ENCODE measurements around the gene SLC26A3. TPM values are rescaled to one million over a fixed set of nuclear protein-coding genes. Genes with fewer than 3 reads are reported as not detected.

SLC26A3 gene
- total RNA-seq, 4 donors from 2014 or later: 1.5 to 2.3 TPM; not detected in 2

DNA sequence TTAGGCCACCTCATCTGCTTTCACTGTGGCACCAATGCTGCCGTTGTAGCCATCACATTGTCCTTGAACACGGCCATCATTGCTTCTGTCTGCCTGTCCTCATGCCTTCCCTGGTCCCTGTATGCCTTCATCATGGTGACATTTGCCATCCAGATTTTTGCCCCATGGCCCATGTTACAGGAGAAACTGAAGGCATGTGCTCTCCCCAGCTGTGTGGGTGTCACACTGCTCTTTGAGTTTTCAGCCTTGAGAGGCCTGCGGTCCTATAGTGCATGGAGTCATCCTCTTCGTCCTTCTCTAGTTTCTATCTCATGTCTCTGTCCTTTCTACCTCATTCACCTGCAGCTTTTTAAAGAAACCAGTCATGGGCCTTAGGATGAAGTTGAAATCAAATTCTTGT is 6.2 kb upstream of the SLC26A3 start:
- WGBS: 94% methylated on average over 4 of the region's 4 CpGs
- DNase-seq (ENCODE audit: low spot score in 2 of 2): no peak

DNA sequence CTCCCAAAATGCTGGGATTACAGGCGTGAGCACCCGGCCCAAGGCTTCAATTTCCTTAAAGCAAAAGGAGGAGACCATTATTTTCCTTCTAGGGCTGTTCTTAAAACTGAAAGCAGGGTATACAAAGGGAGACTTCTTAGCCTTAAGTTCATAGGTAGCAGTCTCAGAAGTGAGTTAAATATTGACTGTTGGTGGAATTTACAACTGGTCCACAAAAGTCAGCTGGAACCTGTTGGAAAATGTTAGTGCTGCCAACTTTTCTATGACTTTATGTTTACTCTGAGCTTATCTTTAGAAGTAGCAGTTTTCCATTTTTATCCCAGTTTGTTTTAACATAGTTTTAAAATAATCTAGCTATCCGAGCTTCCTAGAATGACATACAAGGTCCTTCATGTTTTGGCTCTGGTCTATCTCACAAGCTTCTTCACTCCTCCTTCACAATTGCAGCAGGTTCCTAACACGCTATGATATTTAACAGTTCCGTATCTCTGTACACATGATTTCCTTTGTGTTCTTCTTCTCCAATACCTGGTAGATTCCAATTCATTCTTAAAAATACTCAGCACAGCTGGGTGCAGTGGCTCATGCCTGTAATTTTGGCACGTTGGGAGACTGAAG is 3.3 kb downstream of the SLC26A3 start:
- no peaks in the 10 kb centered on the region for H3K27me3 ChIP-seq
- 79% methylated on average over 6 of the region's 6 CpGs for WGBS
- no peak overlapping the region for H3K27ac ChIP-seq
- H3K4me1 ChIP-seq: no peaks in the 10 kb centered on the region
- no peaks in the 10 kb centered on the region for H3K36me3 ChIP-seq
- no peak for DNase-seq (ENCODE audit: low spot score in 2 of 2)
- no peak overlapping the region for H3K4me3 ChIP-seq
- TF ChIP-seq POLR2AphosphoS5 (IDR thresholded peaks at IDR 0.05) (no peak), EP300 (IDR thresholded peaks at IDR 0.05) (no peak), POLR2A (IDR thresholded peaks at IDR 0.05) (no peak)
- TF ChIP-seq, protein P1, sequence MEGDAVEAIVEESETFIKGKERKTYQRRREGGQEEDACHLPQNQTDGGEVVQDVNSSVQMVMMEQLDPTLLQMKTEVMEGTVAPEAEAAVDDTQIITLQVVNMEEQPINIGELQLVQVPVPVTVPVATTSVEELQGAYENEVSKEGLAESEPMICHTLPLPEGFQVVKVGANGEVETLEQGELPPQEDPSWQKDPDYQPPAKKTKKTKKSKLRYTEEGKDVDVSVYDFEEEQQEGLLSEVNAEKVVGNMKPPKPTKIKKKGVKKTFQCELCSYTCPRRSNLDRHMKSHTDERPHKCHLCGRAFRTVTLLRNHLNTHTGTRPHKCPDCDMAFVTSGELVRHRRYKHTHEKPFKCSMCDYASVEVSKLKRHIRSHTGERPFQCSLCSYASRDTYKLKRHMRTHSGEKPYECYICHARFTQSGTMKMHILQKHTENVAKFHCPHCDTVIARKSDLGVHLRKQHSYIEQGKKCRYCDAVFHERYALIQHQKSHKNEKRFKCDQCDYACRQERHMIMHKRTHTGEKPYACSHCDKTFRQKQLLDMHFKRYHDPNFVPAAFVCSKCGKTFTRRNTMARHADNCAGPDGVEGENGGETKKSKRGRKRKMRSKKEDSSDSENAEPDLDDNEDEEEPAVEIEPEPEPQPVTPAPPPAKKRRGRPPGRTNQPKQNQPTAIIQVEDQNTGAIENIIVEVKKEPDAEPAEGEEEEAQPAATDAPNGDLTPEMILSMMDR (IDR thresholded peaks at IDR 0.05): no peak
- no peaks in the 10 kb centered on the region for H3K9me3 ChIP-seq

More for the DNA sequence above, 6.2 kb upstream of the SLC26A3 start:
- Histone ChIP-seq H3K4me3 (no peak overlapping the region), H3K4me1 (no peaks in the 10 kb centered on the region), H3K27me3 (no peaks in the 10 kb centered on the region), H3K36me3 (no peaks in the 10 kb centered on the region), H3K9me3 (no peaks in the 10 kb centered on the region), H3K27ac (no peak overlapping the region)
- TF ChIP-seq, protein P1 (IDR thresholded peaks at IDR 0.05): no peak
- TF ChIP-seq POLR2AphosphoS5 (IDR thresholded peaks at IDR 0.05): no peak
- TF ChIP-seq EP300 (IDR thresholded peaks at IDR 0.05): no peak
- TF ChIP-seq POLR2A (IDR thresholded peaks at IDR 0.05): no peak

DNA sequence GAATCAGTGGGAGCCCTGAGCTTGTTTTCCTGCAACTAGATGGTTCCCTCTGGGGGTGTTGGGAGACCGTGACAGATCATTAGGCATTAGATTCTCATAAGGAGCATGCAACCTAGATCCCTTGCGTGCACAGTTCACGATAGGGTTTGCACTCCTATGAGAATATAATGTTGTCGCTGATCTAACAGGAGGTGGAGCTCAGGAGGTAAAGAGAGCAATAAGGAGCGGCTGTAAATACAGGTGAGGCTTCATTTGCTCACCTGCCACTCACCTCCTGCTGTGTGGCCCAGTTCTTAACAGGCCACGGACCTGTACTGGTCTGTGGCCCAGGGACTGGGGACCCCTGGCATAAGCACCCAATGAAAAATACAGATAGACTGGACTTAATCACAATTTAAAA is 10.7 kb downstream of the SLC26A3 start:
- no peaks in the 10 kb centered on the region for H3K36me3 ChIP-seq
- H3K27me3 ChIP-seq: no peaks in the 10 kb centered on the region
- TF ChIP-seq POLR2AphosphoS5 (IDR thresholded peaks at IDR 0.05) (no peak), POLR2A (IDR thresholded peaks at IDR 0.05) (no peak), EP300 (IDR thresholded peaks at IDR 0.05) (no peak)
- TF ChIP-seq, protein P1 (IDR thresholded peaks at IDR 0.05): no peak
- no peaks in the 10 kb centered on the region for H3K9me3 ChIP-seq
- H3K4me1 ChIP-seq: no peaks in the 10 kb centered on the region
- 78% methylated on average over 6 of the region's 6 CpGs for WGBS
- no peak for DNase-seq (ENCODE audit: low spot score in 2 of 2)
- no peak overlapping the region for H3K27ac ChIP-seq
- H3K4me3 ChIP-seq: no peak overlapping the region

DNA sequence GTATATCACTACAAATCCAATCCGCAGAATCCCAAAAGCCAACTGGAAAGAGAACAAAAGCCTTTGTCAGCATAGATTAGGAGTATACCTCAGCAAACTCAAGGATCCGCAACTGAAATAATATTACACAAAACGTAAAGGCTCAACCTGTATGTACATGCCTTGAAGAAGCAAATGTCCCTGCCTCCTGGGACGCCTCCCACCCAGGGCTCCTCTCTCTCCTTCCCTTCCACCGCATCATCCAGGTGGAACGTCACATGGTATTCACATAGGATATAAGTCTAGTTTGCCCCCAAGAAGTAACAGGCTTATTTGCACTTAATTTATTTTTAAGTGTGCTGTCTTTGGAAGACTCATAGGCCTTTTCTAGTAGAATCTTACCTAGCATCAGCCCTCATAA is 13.4 kb downstream of the SLC26A3 start:
- WGBS: 75% methylated on average over 6 of the region's 6 CpGs

DNA sequence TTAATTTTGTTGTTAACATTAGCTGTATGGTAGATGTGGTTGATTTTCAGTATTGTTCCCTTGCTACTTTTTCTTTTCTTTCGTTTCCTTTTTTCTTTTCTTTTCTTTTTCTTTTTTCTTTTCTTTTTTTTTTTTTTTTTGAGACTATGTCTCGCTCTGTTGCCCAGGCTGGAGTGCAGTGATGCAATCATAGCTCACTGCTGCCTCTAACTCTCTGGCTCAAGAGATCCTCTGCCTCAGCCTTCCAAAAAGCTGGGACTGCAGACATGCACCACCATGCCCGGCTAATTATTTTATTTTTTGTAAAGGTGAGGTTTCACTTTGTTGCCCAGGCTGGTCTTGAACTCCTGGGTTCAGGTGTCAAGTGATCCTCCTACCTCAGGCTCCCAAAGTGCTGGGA is 14.4 kb downstream of the SLC26A3 start:
- H3K36me3 ChIP-seq: no peaks in the 10 kb centered on the region
- DNase-seq (ENCODE audit: low spot score in 2 of 2): no peak
- WGBS: 63% methylated on average over 3 of the region's 3 CpGs
- no peak overlapping the region for H3K4me3 ChIP-seq
- H3K27me3 ChIP-seq: no peaks in the 10 kb centered on the region
- no peak overlapping the region for H3K27ac ChIP-seq
- peaks cover 19% of the 10 kb centered on the region for H3K4me1 ChIP-seq
- no peaks in the 10 kb centered on the region for H3K9me3 ChIP-seq
- TF ChIP-seq POLR2AphosphoS5 (IDR thresholded peaks at IDR 0.05): no peak
- no peak for TF ChIP-seq EP300 (IDR thresholded peaks at IDR 0.05)
- TF ChIP-seq POLR2A (IDR thresholded peaks at IDR 0.05): no peak
- TF ChIP-seq, protein P1 (IDR thresholded peaks at IDR 0.05): no peak

More for the DNA sequence above, 13.4 kb downstream of the SLC26A3 start:
- TF ChIP-seq EP300 (IDR thresholded peaks at IDR 0.05): no peak
- no peaks in the 10 kb centered on the region for H3K9me3 ChIP-seq
- DNase-seq (ENCODE audit: low spot score in 2 of 2): no peak
- H3K4me1 ChIP-seq: peaks cover 19% of the 10 kb centered on the region
- H3K27ac ChIP-seq: no peak overlapping the region
- H3K4me3 ChIP-seq: no peak overlapping the region
- H3K36me3 ChIP-seq: no peaks in the 10 kb centered on the region
- no peaks in the 10 kb centered on the region for H3K27me3 ChIP-seq

DNA sequence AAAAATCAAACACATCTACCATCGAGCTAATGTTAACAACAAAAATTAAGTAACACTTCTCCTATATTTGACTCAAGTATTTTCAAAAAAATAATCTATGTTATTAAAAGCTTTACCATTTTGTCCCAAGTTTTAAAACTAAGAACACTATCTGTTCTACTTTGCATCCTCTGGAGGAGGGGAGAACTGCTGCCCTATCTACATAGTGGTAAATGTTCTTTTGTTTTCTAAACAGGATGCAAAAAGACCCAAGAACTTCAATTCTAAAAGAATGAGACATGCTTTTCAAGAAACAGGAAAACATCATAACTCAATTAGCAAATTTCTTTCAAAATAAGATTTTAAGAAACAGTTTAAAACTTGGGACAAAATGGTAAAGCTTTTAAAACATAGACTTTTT is 14.8 kb downstream of the SLC26A3 start:
- 91% methylated on average over 1 of the region's 1 CpG for WGBS
- H3K9me3 ChIP-seq: no peaks in the 10 kb centered on the region
- no peak overlapping the region for H3K27ac ChIP-seq
- H3K27me3 ChIP-seq: no peaks in the 10 kb centered on the region
- TF ChIP-seq POLR2AphosphoS5 (IDR thresholded peaks at IDR 0.05) (no peak), EP300 (IDR thresholded peaks at IDR 0.05) (no peak), POLR2A (IDR thresholded peaks at IDR 0.05) (no peak)
- no peak for DNase-seq (ENCODE audit: low spot score in 2 of 2)
- peaks cover 19% of the 10 kb centered on the region for H3K4me1 ChIP-seq
- H3K4me3 ChIP-seq: no peak overlapping the region
- H3K36me3 ChIP-seq: no peaks in the 10 kb centered on the region
